Activated naive CD4-positive, alpha-beta T cell treated with anti-CD3 and anti-CD28 coated beads, Interleukin-2, amount 50 U/mL, for 24 hours (primary cell): ENCODE results near the gene PRR14.
"Not testable (repeated sequence)": the region's sequence is repeated elsewhere in the genome, so short reads cannot be mapped to it uniquely, and the experiment has no call there.

Source experiments
- H3K27ac Mint-ChIP-seq: one replicate; pipeline ENCODE4 v1.8.0; 2021; ENCODE audit warnings: mild to moderate bottlenecking, mixed read lengths
- H3K27me3 Mint-ChIP-seq: one replicate; pipeline ENCODE4 v1.8.0; 2021; ENCODE audit warnings: mixed read lengths
- H3K36me3 Mint-ChIP-seq: one replicate; pipeline ENCODE4 v1.8.0; 2021; ENCODE audit warnings: mixed read lengths
- H3K4me1 Mint-ChIP-seq: one replicate; pipeline ENCODE4 v1.8.0; 2021; ENCODE audit warnings: mixed read lengths
- H3K4me3 Mint-ChIP-seq: one replicate; pipeline ENCODE4 v1.8.0; 2021; ENCODE audit warnings: mild to moderate bottlenecking, mixed read lengths
- H3K9me3 Mint-ChIP-seq: one replicate; pipeline ENCODE4 v1.8.0; 2021; ENCODE audit warnings: mixed read lengths

PRR14 gene

DNA sequence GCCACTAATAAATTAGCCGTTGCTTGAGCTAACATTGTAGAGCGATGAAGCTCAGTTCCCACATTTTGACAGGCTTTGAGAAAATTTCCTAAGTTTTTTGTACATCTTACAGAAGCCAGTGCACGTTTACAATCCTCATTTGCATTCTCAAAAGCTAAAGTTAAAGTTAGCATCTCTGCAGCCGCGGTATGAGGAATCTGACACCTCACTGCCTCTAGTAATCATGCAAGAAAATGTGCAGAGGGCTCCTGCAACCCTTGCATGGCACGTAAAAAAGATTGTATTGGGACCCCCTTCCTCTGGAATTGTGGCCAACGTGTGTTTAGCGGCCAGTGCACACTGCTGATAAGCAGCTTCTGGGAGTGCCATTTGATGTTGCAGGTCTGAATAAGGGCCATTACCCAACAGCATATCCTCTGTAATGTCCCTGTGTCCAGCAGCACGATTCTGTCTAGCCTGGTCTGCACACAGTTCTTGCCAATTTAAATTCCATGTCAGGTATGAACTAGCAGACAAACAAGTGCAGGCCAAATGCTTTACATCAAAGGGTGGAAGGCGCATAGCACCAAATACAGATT lies 28.2 kb upstream of the PRR14 start:
- no peaks in the 10 kb centered on the region for H3K9me3 Mint-ChIP-seq
- H3K27ac Mint-ChIP-seq, result no peak overlapping the region
- no peaks in the 10 kb centered on the region for H3K27me3 Mint-ChIP-seq
- no peak overlapping the region for H3K4me3 Mint-ChIP-seq
- no peaks in the 10 kb centered on the region for H3K36me3 Mint-ChIP-seq
- H3K4me1 Mint-ChIP-seq, result no peaks in the 10 kb centered on the region

DNA sequence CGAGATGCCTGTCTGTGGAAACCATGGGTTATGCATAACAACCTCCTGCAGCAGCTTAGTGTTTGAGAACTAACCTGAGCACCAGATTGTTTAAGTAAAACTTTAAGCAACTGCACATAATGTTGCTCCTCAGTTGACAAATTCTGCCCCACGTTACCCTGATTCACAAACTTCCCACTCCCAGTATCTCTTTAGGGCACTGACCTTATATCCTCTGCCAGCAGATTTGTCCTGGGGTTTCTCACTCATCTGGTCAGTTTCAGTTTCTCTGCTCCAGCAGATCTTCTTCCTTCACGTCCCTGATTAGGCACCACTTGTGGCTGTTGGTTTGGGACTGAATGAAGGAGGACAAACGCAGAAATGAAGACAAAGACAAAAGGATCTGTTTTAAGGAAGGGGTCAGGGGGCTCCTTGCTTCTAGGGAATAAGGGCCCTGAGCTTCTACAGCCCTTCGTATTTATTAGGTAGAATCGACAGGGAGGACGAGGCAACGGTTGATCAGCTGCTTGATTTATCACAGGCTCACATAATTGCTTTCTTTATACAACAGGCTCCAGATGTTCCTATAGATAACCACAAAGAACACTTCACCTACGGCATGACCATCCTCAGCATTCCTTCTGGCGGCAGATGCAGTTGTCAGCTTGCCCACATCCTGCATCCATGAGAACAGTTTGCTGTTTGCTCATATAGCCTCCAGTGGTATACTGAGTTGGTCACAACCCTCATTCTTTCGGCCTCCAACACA lies 27.1 kb upstream of the PRR14 start:
- Mint-ChIP-seq H3K36me3 (no peaks in the 10 kb centered on the region), H3K9me3 (no peaks in the 10 kb centered on the region), H3K27me3 (no peaks in the 10 kb centered on the region), H3K4me1 (peaks cover 3% of the 10 kb centered on the region), H3K27ac (no peak overlapping the region), H3K4me3 (no peak overlapping the region)

DNA sequence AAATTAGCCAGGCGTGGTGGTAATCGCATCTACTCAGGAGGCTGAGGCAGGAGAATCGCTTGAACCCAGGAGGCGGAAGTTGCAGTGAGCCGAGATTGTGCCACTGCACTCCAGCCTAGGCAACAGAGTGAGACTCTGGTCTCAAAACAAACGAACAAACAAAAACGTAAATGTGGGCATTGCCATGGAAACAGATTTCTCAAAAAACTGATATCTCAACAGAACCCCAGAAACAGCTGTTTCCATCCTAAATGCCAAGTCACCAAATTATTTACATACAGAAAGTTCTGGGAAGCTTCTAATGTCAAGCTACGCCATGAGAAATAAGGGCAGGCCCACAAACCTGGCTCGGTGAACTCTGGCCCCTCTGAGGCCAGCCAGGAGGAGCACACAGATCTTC lies 24.5 kb upstream of the PRR14 start:
- no peaks in the 10 kb centered on the region for H3K9me3 Mint-ChIP-seq
- H3K27me3 Mint-ChIP-seq, result no peaks in the 10 kb centered on the region
- H3K36me3 Mint-ChIP-seq, result no peaks in the 10 kb centered on the region
- no peak overlapping the region for H3K4me3 Mint-ChIP-seq
- no peak overlapping the region for H3K27ac Mint-ChIP-seq
- peaks cover 5% of the 10 kb centered on the region for H3K4me1 Mint-ChIP-seq

DNA sequence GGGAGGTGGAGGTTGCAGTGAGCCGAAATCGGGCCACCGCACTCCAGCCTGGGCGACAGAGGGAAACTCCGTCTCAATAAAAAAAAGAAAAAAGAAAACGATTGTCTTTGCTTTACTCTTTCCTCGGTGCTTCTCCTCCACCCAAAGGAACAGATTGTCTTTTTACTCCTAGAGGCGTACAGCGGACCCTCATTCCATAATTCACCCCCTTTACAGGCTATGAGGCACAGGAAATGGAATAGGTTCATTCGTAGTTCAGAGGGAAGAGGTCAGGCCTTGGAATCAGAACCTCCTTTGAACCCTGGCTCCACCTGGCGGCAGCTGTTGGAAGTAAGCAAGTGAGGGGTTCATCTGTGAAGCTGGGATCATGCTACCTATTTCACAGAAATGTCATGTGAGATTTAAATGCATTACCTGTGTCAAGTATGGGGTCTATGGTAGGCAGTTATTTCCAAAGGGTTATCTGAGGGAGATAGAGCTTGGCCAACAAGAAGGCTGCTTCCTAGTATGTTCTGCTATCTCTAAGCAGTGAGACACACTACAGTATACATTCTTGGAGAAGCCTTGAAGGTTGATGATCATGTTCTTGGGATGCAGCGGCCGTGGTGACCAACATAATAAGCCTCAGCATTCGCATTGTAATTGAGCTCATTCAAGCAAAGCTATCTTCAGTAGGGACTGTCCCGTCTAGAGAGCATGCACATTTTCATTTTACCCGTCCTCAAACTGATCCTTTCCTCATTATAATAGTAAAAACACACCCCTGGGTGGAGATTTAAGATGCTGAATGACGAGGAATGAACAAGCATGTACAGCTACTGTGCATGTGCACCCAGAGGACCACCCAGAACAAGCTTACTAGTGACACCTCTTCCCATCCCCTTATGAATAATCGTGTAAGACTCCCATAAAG lies 21.9 kb upstream of the PRR14 start:
- H3K36me3 Mint-ChIP-seq, result no peaks in the 10 kb centered on the region
- peaks cover 7% of the 10 kb centered on the region for H3K4me1 Mint-ChIP-seq
- H3K27ac Mint-ChIP-seq, result peak overlapping the region; percentile 36
- H3K27me3 Mint-ChIP-seq, result no peaks in the 10 kb centered on the region
- no peaks in the 10 kb centered on the region for H3K9me3 Mint-ChIP-seq
- peak overlapping the region; percentile 81 for H3K4me3 Mint-ChIP-seq

DNA sequence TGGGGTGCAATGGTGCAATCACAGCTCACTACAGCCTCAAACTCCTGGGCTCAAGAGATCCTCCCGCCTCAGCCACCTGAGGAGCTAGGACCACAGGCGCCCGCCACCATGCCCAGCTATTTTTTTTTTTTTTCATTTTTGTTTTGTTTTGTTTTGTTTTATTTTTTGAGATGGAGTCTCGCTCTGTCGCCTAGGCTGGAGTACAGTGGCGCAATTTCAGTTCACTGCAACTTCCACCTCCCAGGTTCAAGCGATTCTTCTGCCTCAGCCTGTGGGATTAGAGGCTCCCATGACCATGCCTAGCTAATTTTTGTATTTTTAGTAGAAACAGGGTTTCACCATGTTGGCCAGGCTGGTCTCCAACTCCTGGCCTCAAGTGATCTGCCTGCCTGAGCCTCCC lies 18.3 kb upstream of the PRR14 start:
- not testable (repeated sequence) for H3K27ac Mint-ChIP-seq, H3K27me3 Mint-ChIP-seq, H3K9me3 Mint-ChIP-seq

DNA sequence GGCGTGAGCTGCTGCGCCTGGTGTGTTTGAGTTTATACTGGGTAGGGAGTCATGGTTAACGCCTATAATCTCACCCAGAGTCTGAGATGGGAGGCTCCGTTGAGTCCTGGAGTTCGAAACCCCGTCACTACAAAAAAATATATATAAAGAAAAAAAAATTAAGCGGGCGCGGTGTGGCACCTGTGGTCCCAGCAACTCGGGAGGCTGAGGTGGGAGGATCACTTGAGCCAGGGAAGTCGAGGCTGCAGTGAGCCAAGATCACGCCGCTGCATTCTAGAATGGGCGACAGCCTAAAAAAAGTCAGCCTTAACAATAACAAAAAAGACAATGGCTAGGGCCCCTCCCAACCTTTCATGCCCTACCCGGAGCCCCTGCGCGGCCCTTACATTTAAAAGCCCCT lies 17.2 kb upstream of the PRR14 start:
- H3K27me3 Mint-ChIP-seq, result no peaks in the 10 kb centered on the region
- no peaks in the 10 kb centered on the region for H3K9me3 Mint-ChIP-seq
- no peaks in the 10 kb centered on the region for H3K36me3 Mint-ChIP-seq
- H3K4me3 Mint-ChIP-seq, result peak overlapping the region; percentile 89
- H3K27ac Mint-ChIP-seq, result peak overlapping the region; percentile 94
- peaks cover 21% of the 10 kb centered on the region for H3K4me1 Mint-ChIP-seq

More for the DNA sequence above, 18.3 kb upstream of the PRR14 start:
- H3K36me3 Mint-ChIP-seq, H3K4me3 Mint-ChIP-seq: not testable (repeated sequence)
- H3K4me1 Mint-ChIP-seq, result peaks cover 22% of the 10 kb centered on the region

DNA sequence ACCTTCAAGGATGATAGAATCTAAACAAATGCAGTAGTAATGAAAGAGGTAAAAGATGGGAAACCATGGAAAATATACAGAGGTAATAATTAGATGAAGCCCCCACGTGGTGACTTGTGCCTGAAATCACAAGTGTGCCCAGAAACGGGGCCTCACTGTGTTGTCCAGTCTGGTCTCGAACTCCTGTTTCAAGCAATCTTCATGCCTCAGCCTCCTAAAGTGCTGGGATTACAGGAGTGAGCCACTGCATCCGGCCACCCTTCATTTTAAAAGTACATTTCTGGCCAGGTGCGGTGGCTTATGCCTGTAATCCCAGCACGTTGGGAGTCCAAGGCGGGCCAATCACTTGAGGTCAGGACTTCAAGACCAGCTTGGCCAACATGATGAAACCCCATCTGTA lies 14.2 kb upstream of the PRR14 start:
- Mint-ChIP-seq H3K9me3 (no peaks in the 10 kb centered on the region), H3K4me1 (peaks cover 17% of the 10 kb centered on the region), H3K36me3 (no peaks in the 10 kb centered on the region), H3K27ac (peak overlapping the region; percentile 0), H3K27me3 (no peaks in the 10 kb centered on the region), H3K4me3 (no peak overlapping the region)

DNA sequence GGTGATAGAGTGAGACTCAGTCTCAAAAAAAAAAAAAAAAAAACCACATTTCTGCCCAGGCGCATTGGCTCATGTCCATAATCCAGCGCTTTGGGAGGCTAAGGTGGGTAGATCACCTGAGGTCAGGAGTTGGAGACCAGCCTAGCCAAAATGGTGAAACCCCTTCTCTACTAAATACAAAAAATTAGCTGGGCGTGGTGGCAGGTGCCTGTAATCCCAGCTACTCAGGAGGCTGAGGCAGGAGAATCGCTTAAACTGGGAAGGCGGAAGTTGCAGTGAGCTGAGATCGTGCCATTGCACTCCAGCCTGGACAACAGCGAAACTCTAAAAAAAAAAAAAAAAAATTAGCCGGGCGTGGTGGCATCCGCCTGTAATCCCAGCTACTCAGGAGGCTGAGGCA lies 13.6 kb upstream of the PRR14 start:
- H3K27ac Mint-ChIP-seq, H3K27me3 Mint-ChIP-seq, H3K4me3 Mint-ChIP-seq, H3K36me3 Mint-ChIP-seq, H3K9me3 Mint-ChIP-seq: not testable (repeated sequence)
- peaks cover 17% of the 10 kb centered on the region for H3K4me1 Mint-ChIP-seq

DNA sequence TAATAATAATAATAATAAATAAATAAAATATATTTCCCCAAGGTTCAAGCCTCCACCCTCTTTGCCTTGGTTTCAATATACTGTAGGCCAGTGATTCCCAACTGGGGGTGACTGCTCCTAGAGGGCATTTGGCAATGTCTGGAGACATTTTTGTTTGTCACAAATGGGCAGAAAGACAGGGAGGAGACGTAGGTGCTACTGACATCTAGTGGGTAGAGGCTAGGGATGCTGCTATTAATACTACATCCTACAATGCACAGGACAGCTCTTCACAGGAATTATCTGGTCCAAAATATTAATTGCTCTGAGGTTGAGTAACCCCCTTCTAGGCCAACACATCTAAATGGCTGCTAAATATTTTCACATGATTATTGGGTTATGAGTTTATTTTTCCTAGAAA lies 12.8 kb upstream of the PRR14 start:
- no peaks in the 10 kb centered on the region for H3K36me3 Mint-ChIP-seq
- peaks cover 17% of the 10 kb centered on the region for H3K4me1 Mint-ChIP-seq
- no peak overlapping the region for H3K27ac Mint-ChIP-seq
- no peaks in the 10 kb centered on the region for H3K27me3 Mint-ChIP-seq
- H3K4me3 Mint-ChIP-seq, result no peak overlapping the region
- no peaks in the 10 kb centered on the region for H3K9me3 Mint-ChIP-seq

DNA sequence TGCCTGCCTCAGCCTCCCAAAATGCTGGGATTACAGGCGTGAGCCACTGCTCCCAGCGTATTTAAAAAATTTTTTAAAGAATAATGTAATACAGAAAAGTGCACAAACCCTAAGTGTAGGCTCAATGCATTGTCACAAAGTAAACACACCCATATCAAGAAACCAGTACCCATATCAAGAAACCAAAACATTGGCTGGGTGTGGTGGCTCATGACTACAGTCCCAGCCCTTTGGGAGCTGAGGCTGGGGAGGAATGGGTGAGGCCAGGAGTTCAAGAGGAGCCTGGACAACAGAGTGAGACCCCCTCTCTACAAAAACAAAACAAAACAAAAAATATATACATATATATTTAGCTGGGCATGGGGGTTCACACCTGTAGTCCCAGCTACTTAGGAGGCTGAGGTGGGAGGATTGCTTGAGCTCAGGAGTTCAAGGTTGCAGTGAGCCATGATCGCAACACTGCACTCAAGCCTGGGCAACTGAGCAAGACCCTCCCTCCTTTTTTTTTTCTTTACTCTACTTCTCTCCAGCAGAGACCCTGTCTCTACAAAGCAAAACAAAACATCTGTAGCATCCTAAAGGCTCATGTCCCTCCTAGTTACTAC lies 9.3 kb upstream of the PRR14 start:
- no peak overlapping the region for H3K27ac Mint-ChIP-seq
- H3K9me3 Mint-ChIP-seq, result no peaks in the 10 kb centered on the region
- no peaks in the 10 kb centered on the region for H3K36me3 Mint-ChIP-seq
- H3K27me3 Mint-ChIP-seq, result no peaks in the 10 kb centered on the region
- H3K4me3 Mint-ChIP-seq, result no peak overlapping the region
- no peaks in the 10 kb centered on the region for H3K4me1 Mint-ChIP-seq

DNA sequence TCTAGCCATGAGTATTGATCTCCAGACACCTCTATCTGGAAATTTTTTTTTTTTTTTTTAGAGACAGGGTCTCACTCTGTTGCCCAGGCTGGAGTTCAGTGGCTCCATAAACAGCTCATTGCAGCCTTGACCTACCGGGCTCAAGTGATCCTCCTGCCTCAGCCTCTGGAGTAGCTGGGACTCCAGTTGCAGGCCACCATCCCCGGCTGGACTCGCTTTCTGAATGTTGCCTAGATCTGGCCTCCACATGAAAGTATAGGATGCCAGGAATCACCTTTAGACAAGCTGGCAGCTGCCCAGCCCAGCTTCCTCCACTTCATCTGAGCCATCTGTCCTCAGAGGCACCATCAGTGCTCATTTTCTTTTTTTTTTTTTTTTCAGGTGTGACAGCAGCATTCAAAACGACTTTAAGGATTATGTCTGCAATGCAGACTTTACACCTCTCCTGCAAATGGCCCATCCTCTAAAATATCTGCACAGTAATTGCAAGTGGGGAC lies 6.4 kb upstream of the PRR14 start:
- no peaks in the 10 kb centered on the region for H3K36me3 Mint-ChIP-seq
- no peaks in the 10 kb centered on the region for H3K9me3 Mint-ChIP-seq
- no peak overlapping the region for H3K27ac Mint-ChIP-seq
- no peaks in the 10 kb centered on the region for H3K27me3 Mint-ChIP-seq
- H3K4me1 Mint-ChIP-seq, result no peaks in the 10 kb centered on the region
- no peak overlapping the region for H3K4me3 Mint-ChIP-seq

DNA sequence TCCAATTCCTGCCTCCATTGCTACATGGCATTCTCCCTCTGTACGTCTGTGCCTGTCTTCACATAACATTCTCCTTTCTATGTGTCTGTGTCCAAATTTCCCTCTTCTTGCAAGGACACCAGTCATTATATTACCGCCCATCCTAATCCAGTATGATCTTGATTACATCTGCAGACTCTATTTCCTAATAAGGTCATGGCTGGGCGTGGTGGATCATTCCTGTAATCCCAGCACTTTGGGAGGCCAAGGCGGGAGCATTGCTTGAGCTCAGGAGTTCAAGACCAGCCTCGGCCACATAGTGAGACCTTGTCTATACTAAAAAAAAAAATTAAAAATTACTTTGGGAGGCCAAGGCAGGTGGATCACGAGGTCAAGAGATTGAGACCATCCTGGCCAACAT lies 5.0 kb upstream of the PRR14 start:
- Mint-ChIP-seq H3K27ac (peak overlapping the region; percentile 31), H3K9me3 (no peaks in the 10 kb centered on the region), H3K27me3 (no peaks in the 10 kb centered on the region), H3K36me3 (no peaks in the 10 kb centered on the region), H3K4me3 (no peak overlapping the region), H3K4me1 (peaks cover 9% of the 10 kb centered on the region)

DNA sequence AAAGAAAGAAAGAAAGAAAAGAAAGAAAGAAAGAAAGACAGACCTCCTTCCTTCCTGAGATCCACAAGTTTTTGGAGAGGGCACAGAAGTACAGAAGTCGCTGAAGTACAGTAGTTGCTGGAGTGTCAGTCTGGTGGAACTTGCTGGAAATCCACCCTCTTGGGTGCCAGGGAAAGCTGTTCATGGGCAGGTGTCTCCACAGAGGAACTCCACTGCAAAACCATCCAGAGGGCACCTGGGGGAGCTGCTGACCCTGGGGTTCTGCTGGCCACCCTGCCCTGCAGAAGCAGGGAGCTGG lies 3.5 kb upstream of the PRR14 start:
- Mint-ChIP-seq H3K4me1 (peaks cover 16% of the 10 kb centered on the region), H3K4me3 (no peak overlapping the region), H3K36me3 (peaks cover 2% of the 10 kb centered on the region), H3K27ac (no peak overlapping the region), H3K9me3 (no peaks in the 10 kb centered on the region), H3K27me3 (no peaks in the 10 kb centered on the region)

DNA sequence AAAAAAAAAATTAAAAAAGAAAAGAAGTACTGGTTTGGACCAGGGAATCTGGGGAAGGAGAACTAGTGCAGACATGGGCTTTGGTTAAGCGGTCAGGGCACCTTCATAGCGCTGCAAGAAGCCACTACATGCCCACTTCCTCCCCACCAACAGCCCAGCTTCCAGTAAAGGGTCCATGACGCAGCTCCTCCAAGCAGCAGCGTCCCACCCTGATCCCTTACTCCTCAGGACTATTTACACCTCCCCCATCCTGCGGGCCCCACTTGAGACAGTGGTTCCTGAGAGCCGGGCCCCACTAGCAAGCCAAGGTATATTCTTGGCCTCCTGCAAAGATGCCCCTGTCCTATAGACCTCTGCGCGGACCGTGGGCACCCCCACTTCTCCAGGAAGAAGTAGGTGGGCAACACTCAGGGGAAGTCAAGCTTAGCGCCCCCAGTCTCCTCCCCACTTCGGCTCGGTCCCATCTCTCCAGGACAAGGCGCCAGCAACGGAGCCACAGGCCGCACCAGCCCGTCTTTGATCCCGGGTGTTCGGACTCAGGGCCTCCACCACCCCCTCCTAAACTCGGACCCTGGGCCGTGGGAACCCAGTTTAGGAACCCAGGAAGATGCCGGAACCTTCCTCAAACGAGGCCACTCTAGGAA lies 913 bp upstream of the PRR14 start:
- Mint-ChIP-seq H3K36me3 (peaks cover 9% of the 10 kb centered on the region), H3K27ac (peak overlapping the region; percentile 98), H3K9me3 (no peaks in the 10 kb centered on the region), H3K27me3 (no peaks in the 10 kb centered on the region), H3K4me1 (peaks cover 23% of the 10 kb centered on the region), H3K4me3 (peak overlapping the region; percentile 98)
